RWPE1 (cell line): ENCODE data around the gene ZFP64.

ENCODE experiments used
- CTCF ChIA-PET: fragments of 350-600 bp; sonication (Branson Sonifier 250); formaldehyde crosslinking; extraction: SDS; loops from one replicate; lab custom pipeline; 2021; lab: Yijun Ruan, JAX
- POLR2A ChIA-PET: fragments of 400-600 bp; formaldehyde crosslinking; extraction: SDS; loops from one replicate; lab custom pipeline; 2020; ENCODE audit warnings: antibody characterized with exemption; ENCODE audit not compliant: low non-redundant PET; lab: Yijun Ruan, JAX
- DNase-seq: peaks from one replicate; pipeline ENCODE4 v3.0.0; 2012; ENCODE audit warnings: low spot score
- H3K27ac ChIP-seq: fragments of 450-650 bp; 2 replicates; pipeline ENCODE4 v1.5.1; 2017
- CTCF ChIP-seq: fragments of 450-650 bp; conservative IDR thresholded peaks from 2 replicates; pipeline ENCODE4 v1.5.1; 2017; ENCODE audit warnings: low read depth, mild to moderate bottlenecking

ZFP64 gene

GRCh38 chr20:52152416-52152815 lies 39.2 kb downstream of the ZFP64 start:
- DNase-seq: no peak
- POLR2A ChIA-PET: no interaction called here
- H3K27ac ChIP-seq: no peak overlapping the region
- TF ChIP-seq CTCF: no peak
- CTCF ChIA-PET: interaction anchor here (0.7 kb wide), 1 partner anchor 738 kb away, joined by 3 read pairs; no protein-coding TSS in a partner anchor

- ChIA-PET CTCF (interaction anchor here (0.5 to 1.4 kb wide), 19 partner anchors 10 to 1990 kb away, joined by 3 to 10 read pairs (median 3); no protein-coding TSS in a partner anchor), POLR2A (no interaction called here)
- TF ChIP-seq CTCF: peak; percentile 99
- H3K27ac ChIP-seq: no peak overlapping the region
- DNase-seq: peak; percentile 70
Measured at GRCh38 chr20:52150440-52151258, 40.9 kb downstream of the ZFP64 start.

GRCh38 chr20:52145587-52145986 lies 46.0 kb downstream of the ZFP64 start:
- no peak overlapping the region for H3K27ac ChIP-seq
- CTCF ChIA-PET: interaction anchor here (0.6 kb wide), 1 partner anchor 1335 kb away, joined by 8 read pairs; no protein-coding TSS in a partner anchor
- TF ChIP-seq CTCF: no peak
- POLR2A ChIA-PET: no interaction called here
- DNase-seq: no peak

- CTCF ChIA-PET: interaction anchor here (0.8 to 1.2 kb wide), 2 partner anchors 10 to 343 kb away, joined by 3 to 5 read pairs; no protein-coding TSS in a partner anchor
- DNase-seq: no peak
- no peak overlapping the region for H3K27ac ChIP-seq
- no peak for TF ChIP-seq CTCF
- POLR2A ChIA-PET: no interaction called here
Measured at GRCh38 chr20:52143277-52143676, 48.3 kb downstream of the ZFP64 start.

- no peak overlapping the region for H3K27ac ChIP-seq
- CTCF ChIA-PET: no interaction called here
- TF ChIP-seq CTCF: no peak
- POLR2A ChIA-PET: no interaction called here
- no peak for DNase-seq
Measured at GRCh38 chr20:52142757-52143156, 48.8 kb downstream of the ZFP64 start.

GRCh38 chr20:52139986-52140385 lies 51.6 kb downstream of the ZFP64 start:
- DNase-seq: no peak
- no peak for TF ChIP-seq CTCF
- CTCF ChIA-PET: interaction anchor here (1.3 to 1.8 kb wide), 3 partner anchors 10 to 340 kb away, joined by 3 to 4 read pairs (median 3); no protein-coding TSS in a partner anchor
- H3K27ac ChIP-seq: no peak overlapping the region
- POLR2A ChIA-PET: no interaction called here
